HG02642 (cell line): Measurements from ENCODE around the gene MAN2B1.
"Not testable (repeated sequence)": the region's sequence is repeated elsewhere in the genome, so short reads cannot be mapped to it uniquely, and the experiment has no call there.

ENCODE experiments used
- ATAC-seq: cut with Tn5 transposase; IDR thresholded peaks from one replicate; pipeline ENCODE4 v1.9.1; 2021; ENCODE audit warnings: mild to moderate bottlenecking; ENCODE audit not compliant: unreplicated experiment, poor library complexity

Gene MAN2B1

DNA sequence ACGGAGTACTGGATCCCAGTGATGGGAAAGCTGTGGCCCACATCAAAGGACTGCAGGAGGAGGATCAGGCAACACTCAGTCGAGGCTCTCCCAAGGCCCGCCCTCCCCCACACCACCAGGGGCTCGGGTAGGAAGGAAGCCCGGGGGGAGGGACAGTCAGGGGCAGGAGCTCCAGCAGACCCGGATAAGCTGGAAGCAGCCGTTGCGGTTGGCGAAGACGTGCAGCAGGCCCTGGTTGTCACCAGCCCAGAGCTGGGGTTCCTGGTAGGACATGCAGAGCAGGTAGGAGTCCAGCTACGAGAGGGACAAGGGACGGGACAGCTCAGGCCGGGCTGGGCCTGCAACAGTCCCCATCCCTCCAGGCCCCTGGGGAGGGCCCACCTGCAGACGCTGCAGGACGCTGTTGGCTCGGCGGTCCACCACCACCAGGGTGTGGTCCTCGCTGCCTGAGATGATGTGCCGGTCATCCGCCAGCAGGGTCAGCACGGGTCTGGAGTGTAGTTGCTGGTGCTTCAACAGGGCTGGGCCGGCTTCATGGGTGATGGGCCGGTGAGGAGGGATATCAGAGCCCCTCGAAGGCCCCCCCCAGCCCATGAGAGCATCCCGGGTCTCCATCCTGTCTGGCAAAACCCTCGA is 23.2 kb upstream of the MAN2B1 start:
- ATAC-seq: no peak

DNA sequence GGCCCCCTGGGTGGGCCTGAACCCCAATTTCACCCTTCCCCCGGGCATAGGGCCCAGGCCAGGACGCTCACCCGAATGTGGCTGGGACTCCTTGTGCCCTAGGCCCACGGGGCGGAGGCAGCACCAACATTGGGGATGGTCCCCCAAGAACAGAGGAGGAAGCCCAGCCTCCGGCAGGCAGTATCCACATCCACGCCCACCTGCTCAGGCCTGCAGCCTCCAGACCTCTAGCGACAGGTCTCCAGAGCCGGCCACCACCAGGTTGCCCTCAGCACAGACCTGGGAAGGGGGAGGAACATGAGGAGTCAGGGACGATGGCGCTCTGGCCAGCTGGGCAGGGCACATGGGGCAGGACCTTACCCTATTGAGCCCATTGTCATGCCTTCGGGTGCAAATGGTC is 22.5 kb upstream of the MAN2B1 start:
- no peak for ATAC-seq

DNA sequence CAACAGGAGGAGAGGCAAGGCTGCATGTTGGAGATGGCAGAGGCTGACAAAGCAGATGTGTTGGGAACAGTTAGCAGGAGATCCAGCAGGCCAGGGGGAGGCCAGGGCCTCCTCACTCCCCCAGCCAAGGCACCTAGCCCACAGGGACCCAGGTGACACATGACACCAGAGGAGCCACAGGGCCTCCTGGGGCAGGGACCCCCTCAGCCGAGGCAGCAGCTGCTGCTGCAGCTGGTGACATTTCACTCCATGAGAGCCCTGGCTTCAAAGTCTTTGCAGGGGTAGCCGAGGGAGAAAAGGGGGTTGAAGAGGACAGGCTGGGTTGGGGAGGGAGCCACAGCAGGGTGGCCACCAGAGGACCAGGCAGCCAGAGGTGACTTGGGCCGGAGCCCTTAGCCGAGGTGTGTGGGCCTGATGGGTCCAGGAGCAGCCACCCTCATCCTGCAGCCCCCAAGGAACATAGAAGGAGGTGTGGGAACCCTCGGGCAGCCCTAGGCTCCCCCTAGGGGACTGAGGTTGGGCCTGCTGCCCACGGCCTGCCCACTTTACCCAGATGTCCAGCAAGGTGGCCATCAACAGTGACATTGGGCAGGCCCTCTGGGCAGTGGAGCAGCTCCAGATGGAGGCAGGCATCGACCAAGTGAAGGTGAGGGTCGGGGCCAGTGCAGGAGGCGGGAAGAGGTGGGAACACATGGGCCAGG is 21.1 kb upstream of the MAN2B1 start, which contains the start of gene GNG14:
TSS of gene GNG14 (plus strand) at position 503 of the 701 bp plus-strand sequence. CDS start at position 554, 51 bp downstream.
- ATAC-seq: no peak

DNA sequence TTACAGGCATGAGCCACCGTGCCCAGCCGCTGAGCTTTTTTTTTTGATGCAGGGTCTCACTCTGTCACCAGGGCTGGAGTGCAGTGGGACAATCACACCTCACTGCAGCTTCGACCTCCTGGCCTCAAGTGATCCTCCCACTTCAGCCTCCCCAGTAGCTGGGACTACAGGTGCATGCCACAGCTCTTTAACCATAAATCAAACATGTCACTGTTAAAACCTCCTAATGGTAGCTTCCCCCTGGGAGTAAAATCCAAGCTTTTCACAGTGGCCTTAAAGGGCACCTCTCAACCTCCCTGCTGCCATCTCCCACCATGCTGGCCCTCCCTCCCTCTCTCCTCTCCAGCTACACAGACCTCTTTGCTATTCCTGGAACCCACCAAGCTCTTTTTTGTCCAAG is 19.3 kb upstream of the MAN2B1 start:
- ATAC-seq: no peak

DNA sequence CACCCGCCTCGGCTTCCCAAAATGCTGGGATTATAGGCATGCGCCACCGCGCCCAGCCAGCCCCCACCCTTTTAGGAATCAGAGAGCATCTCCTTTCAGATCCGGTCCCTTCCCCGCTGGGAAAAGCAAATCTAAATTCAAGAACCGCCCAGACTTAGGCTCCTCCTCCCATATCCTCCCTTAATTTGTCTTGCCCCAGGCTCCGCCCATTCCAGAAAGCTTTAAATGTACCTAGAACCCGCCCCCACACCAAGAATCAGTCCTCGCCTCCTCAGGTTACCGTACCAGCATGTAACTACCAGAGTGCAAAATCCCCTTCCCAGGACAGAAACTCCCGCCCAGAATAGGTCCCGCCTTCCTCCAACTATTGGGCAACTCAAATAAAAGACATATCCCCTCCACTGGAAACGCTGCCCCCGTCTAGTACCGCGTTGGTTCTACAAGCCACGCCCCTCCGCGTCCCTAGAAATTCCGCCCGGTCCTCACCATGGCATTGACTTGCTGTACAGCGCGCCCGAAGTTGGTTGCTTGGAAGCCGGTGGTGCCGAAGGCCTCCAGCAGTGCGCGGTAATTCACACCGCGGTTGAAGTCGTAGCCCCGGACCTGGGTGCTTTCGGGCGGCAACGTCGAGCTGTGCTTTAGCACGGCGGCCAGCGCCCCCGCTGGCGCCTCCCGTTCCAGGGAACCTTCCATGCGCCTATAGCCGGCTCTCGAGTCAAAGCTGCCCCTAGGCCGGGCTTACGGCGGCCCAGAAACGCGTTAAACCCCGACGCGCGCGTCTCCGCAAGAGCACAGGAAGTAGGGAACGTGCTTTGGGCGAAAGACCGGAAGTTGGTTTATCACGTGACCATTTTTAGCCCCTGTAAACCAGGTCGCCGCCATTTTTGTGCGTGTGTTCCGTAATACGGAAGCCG is 14.8 kb upstream of the MAN2B1 start, which contains the start of gene DHPS:
TSS of gene DHPS (minus strand) at position 807 of the 914 bp plus-strand sequence. CDS start at position 693, 114 bp downstream.
- ATAC-seq: peak; percentile 77

DNA sequence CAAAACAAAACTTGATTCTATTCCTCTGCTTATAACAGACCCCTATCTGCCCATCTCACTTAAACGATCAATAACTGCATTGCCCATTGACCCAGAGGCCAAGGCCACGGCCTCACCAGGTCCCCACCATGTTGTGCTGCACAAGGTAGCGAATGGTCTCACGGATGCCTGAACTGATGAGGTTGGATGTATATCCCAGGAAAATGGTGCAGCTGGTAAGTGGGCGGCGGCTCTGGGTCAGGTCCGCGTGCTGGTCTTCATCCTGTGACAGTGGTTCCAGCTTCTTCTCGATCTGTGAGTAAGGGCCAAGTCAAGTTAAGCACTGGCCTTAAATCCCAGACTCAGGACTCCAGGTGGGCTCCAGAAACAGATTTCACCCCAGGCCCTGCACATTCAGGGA is 13.5 kb upstream of the MAN2B1 start:
- ATAC-seq: no peak

DNA sequence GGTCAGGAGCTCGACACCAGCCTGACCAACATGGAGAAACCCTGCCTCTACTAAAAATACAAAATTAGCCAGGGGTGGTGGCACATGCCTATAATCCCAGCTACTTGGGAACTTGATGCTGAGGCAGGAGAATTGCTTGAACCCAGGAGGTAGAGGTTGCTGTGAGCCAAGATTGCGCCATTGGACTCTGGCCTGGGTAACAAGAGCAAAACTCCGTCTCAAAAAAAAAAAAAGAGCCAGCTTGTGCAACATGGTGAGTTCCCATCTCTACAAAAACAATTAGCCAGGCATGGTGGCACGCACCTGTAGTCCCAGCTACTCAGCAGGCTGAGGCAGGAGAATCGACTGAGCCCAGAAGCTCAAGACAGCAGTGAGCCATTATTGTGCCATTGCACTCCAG is 11.5 kb upstream of the MAN2B1 start:
- not testable (repeated sequence) for ATAC-seq

DNA sequence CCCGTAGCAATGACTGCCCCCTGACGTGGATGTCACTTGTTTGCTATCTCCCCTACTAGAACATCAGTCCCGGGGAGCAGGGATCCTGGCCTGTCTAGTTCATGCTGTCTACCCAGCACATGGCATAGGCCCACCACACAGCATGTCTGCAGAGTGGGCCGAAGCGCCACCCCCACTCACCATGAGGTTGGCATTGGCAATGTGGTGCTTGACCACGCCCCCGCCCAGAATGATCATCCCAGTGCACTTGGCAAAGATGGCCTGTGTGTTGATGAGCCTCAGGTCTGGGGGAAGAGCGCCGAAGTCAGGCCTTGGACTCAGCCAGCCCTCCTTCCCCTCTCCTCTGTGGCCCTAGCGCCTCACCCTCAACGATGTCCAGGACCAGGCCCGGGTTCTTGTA is 10.4 kb upstream of the MAN2B1 start:
- ATAC-seq: no peak

DNA sequence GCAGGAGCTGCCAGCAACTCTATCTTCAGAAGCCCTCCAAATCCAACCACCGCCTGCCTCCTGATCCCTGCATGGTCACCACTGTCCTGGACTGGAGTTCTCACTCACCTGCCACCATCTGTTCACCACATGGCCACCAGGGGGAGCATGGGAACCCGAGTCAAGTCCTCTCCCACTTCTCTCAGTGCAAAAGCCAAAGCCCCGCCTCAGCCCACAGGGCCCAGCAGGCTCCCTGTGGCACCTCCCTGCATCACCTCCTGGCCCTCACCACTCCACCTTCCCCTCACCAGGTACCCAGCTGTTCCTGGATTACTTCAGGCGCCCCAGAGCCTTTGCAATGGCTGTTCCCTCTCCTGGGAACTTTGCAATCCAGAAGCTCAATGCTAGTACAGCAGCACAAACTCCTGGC is 9.8 kb upstream of the MAN2B1 start:
- ATAC-seq: no peak

DNA sequence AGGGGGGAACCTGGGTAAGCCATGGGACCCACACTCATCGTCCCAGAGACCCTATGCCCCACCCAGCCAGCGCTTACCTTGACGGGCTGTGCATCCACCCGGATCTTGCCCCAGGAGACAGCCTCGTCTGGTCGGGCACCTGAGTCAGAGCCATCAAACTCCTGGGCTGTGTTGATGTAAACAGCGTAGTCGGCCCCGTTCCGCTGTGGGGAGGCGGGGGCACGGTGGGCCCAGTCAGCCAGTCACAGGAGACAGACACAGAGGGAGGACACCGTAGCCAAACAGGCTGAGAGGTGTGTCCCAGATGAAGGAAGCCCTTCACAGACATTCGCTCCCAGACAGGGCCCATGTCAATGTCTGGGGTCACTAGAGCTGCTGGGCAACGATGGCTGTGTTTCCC is 9.4 kb upstream of the MAN2B1 start:
- ATAC-seq: no peak

DNA sequence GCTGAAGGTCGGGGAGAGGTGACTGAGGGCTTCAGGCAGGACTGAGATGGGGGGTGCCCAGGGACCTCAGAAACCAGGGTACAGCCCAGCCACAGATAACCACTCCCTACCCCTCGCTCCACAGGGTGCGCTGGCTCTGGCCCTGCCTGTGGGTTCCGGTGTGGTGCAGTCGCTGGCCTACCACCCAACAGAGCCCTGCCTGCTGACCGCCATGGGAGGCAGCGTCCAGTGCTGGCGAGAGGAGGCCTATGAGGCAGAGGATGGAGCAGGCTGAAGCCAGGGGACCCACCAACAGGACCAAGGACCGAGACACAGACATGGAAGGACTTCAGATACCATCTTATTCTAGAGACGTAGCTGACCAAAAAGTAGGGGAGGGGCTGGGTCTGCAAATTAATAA is 8.9 kb upstream of the MAN2B1 start:
- no peak for ATAC-seq

DNA sequence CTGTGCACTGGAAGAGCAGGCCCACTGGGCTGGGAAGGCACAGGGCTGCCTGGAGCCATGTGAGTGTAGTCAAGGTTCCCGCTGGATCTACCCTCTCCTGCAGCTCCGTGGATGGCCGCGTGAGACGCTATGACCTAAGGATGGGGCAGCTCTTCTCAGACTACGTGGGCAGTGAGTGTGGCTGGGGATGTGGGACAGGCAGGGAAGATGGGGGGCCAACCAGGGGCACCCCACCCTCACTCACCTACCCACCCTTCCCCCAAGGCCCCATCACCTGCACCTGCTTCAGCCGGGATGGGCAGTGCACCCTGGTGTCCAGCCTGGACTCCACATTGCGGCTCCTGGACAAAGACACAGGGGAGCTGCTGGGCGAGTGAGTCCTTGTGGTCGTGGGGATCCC is 6.2 kb upstream of the MAN2B1 start:
- ATAC-seq: no peak

DNA sequence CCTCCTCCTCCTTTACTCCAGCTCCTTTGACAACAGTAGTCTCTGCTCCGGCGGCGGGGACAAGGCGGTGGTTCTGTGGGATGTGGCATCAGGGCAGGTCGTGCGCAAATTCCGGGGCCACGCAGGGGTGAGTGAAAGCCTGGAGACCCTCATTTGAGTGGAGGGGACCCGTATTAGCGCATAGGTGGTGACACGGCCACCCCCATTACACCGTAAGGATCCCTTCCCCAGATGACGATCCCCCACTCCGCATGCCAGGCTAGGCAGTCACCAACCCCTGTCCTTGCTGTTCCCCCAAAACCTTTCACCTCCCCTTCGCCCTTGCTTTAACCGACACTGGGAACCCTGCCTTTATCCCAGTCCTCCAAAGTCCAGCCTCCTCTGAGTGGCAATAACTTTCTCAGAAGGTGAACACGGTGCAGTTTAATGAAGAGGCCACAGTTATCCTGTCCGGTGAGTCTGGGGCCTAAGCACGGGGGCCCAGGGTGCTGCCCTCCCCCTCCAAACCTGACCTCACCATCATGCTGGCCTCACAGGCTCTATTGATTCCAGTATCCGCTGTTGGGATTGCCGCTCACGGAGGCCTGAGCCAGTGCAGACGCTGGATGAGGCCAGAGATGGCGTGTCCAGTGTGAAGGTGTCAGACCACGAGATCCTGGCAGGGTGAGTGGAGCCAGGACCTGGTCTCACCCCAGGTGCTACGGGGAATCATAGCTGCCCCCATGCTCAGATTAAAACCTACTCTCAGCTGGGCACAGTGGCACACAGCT is 3.8 kb upstream of the MAN2B1 start:
- no peak for ATAC-seq

DNA sequence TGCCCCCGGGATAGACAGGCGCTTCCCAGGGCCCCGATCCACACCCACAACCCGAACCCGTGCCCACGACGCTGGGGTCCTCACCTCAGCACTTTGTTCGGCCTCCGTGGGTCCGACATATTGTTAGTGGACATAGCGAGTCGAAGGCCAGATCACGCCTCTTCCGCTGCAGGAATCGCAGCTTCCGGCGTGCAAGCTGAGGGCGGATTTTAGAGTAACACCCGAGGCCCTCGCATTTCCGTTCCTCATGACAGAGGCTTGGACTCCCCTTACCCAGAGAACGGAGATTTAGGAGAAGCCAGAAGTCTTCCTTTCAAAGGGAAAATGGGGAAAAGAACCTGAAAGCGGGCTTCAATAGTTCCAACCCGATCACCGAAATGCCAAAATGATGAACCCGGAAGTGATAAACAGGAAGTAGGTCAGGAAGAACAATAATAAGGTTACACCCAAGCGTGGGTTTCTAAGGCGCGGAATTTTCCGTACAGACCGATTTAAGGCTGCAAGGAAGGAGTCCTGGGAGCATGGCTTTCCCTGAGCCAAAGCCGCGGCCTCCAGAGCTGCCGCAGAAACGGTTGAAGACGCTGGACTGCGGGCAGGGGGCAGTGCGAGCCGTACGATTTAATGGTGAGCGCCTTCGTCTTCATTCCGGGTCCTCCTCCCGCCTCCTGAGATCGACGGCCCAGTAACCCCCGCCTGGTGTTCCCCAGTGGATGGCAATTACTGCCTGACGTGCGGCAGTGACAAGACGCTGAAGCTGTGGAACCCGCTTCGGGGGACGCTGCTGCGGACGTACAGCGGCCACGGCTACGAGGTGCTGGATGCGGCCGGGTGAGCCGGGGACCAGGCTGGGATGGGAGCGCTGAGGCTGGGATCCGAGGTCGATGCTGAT is 3.0 kb upstream of the MAN2B1 start:
- no peak for ATAC-seq

DNA sequence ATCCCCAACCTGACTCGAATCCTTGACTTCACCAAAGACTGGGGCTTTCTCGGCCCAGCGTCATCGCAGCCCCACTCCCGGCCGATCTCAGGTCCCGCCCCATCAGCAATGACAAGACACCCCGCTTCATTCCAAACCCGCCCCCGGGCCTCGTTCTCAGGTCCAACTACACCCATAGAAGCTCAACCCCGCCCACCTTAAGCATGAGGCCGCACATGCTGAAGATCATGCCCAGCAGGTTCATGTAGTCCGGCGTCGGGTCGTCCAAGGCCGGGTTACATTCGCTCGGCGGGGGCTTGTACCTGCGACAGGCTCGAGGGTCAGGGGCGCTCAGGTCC is 2.4 kb upstream of the MAN2B1 start:
- ATAC-seq: no peak

DNA sequence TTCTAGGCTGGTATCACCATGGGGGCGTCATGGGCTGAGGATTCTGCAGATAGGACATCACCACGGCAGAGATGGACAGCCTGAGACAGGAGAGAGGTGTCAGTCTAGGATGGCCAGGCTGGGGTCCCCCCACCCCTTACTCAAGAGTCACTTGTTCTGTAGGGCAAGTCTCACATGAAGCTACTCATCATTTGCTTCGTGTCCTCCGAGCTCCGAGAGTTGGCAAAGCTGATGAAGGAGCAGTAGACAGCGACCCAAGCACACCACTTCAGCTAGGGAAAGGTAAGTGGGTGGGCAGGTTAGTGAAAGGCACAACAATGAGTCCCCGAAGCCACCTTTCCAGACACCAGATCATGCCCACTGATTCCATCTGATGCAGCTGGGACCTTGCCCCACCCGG is 1.8 kb upstream of the MAN2B1 start:
- ATAC-seq: no peak

DNA sequence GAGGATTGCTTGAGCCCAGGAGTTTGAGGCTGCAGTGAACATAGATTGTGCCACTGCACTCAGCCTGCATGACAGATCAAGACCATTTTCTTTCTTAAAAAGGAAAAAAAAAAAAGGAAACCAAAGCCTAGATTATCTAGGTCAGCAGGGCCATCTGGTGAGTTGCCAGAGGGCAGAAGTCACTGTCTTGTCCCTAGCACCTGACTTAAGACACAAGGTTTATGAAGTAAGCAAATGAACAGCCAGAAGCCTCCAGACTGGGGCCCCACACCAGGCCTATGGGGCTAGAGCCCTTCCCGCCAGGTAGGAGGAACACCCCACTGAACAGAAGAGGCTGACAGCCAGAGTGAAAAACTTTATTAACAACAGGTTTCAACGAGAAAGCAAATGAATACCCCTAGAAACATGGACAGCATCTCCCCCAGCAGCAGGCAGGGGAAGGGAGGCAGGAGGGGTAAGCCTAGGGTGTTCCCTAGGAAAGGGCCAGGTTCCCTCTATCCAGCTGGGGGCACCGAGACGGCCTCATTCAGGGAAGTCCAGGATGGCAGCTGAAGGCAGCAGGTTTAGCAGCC is 1.3 kb upstream of the MAN2B1 start:
- no peak for ATAC-seq

DNA sequence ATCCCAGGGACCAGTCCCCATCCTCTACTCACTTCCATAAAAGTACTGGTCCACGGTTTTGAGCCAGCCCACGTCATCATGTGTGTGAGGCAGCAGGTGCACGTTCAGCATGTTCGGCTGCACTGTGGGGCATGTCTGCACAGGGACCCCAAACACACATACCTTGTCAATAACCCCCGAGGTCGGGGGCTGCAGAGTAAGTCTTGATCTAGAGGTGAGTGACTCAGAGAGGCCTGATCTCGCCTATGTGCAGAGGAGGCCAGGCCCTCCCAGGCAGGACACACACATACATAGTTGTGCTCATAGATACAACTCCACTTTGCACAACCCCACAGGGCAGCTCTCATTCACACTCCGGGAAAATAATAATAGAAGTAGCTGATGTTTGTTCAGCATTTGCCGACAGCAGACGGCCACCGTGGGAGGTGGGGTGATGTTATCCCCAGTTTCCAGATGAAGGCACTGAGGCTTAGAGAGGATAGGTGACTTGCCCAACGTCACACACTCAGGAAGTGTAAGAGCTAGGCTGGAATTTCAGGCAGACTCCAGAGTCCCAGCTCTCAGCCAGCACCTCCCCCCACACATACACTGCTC is 774 bp downstream of the MAN2B1 start:
- ATAC-seq: no peak

DNA sequence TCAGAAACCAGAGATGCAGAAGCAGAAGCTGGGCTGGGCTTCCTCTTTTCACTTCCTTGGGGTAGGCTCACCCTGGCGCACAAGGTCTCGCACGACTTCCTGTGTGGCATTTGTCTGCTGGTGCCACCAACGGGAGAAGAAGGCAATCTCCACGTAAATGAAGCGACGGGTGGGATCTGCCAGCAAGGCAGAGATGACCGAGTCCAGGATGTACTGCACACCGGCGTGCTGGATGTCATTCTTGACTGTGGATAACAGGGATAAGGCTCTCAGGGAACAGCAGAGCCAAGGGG is 1.3 kb downstream of the MAN2B1 start:
- no peak for ATAC-seq
